Measurements from ENCODE around the gene LPP. TPM values are rescaled to one million over a fixed set of nuclear protein-coding genes. Genes with fewer than 3 reads are reported as not detected.
A peak's percentile ranks its signal among the peaks of the same experiment; 100 is the strongest.

LPP gene
- total and polyA plus RNA-seq, 2 of the 13 experiments (the other 11 are each of a cell fraction or from before 2014, with no cell fraction given), result 19.2 to 29.9 TPM

- TF ChIP-seq ZNF275 (CRISPR knock-in tag; IDR thresholded peaks at IDR 0.05; ENCODE audit: borderline replicate concordance), result no peak
- peak; percentile 44; the same call in 1 of the 2 replicates for TF ChIP-seq FOXA3 (CRISPR knock-in tag; IDR thresholded peaks at IDR 0.05)
- TF ChIP-seq ZNF407 (CRISPR knock-in tag; IDR thresholded peaks at IDR 0.05; ENCODE audit: not compliant biosample characterization), result no peak
- TF ChIP-seq ZNF510 (CRISPR knock-in tag; IDR thresholded peaks at IDR 0.05; ENCODE audit: low read depth), result no peak
- TF ChIP-seq ZNF543 (CRISPR knock-in tag; IDR thresholded peaks at IDR 0.05), result no peak
- no peak for TF ChIP-seq PATZ1 (CRISPR knock-in tag; IDR thresholded peaks at IDR 0.05)
- TF ChIP-seq, protein P1, sequence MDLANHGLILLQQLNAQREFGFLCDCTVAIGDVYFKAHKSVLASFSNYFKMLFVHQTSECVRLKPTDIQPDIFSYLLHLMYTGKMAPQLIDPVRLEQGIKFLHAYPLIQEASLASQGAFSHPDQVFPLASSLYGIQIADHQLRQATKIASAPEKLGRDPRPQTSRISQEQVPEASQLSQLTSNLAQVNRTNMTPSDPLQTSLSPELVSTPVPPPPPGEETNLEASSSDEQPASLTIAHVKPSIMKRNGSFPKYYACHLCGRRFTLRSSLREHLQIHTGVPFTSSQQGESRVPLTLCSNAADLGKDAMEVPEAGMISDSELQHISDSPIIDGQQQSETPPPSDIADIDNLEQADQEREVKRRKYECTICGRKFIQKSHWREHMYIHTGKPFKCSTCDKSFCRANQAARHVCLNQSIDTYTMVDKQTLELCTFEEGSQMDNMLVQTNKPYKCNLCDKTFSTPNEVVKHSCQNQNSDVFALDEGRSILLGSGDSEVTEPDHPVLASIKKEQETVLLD (CRISPR knock-in tag; IDR thresholded peaks at IDR 0.05; ENCODE audit: low read depth), result no peak
- no peak for TF ChIP-seq ARHGAP35 (CRISPR knock-in tag; IDR thresholded peaks at IDR 0.05; ENCODE audit: borderline replicate concordance)
- no peak for TF ChIP-seq DRAP1 (CRISPR knock-in tag; IDR thresholded peaks at IDR 0.05)
- TF ChIP-seq ZNF17 (CRISPR knock-in tag; IDR thresholded peaks at IDR 0.05), result no peak
- TF ChIP-seq, protein P2, sequence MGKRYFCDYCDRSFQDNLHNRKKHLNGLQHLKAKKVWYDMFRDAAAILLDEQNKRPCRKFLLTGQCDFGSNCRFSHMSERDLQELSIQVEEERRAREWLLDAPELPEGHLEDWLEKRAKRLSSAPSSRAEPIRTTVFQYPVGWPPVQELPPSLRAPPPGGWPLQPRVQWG (CRISPR knock-in tag; IDR thresholded peaks at IDR 0.05; ENCODE audit: borderline replicate concordance, low read depth), result no peak
- 0 out of 4 replicates have a peak, but pooled peaks of 1 of the 2 experiments have one; percentile 32 for TF ChIP-seq EP300 (IDR thresholded peaks at IDR 0.05; ENCODE audit: low read depth in 2 of 2, low read length in 2 of 2)
- TF ChIP-seq EP300 (CRISPR knock-in tag; IDR thresholded peaks at IDR 0.05; ENCODE audit: borderline replicate concordance), result no peak
These were observed 151.3 kb downstream of the LPP start (continued) for GRCh38 chr3:188305220-188305619.
